GM12878 (cell line): ENCODE data around the gene COL25A1. TPM values are rescaled to one million over a fixed set of nuclear protein-coding genes. Genes with fewer than 3 reads are reported as not detected.

Source experiments
- ATAC-seq: fragments of 200-7000 bp; cut with Tn5 transposase; 3 replicates; pipeline ENCODE4 v1.9.1; 2020; ENCODE audit warnings: mild to moderate bottlenecking, moderate library complexity
- BruUV-seq: library from RNA; stranded (reverse); fragments of 400-500 nt; replicated peaks from 2 replicates; lab custom pipeline; 2021; lab: Mats Ljungman, UMichigan
- CTCF ChIA-PET: fragments of 300-600 bp; sonication (Branson Sonifier 250); formaldehyde crosslinking; extraction: SDS; loops from one replicate; lab custom pipeline; 2021; ENCODE audit warnings: inconsistent platforms; lab: Yijun Ruan, JAX
- POLR2A ChIA-PET: fragments of 350-600 bp; formaldehyde crosslinking; extraction: SDS; loops from one replicate; lab custom pipeline; 2021; ENCODE audit warnings: inconsistent platforms; lab: Charles Lee
- RAD21 ChIA-PET: fragments of 300-600 bp; sonication (Branson Sonifier 250); formaldehyde crosslinking; loops from one replicate; lab custom pipeline; 2023; ENCODE audit warnings: antibody characterized with exemption; ENCODE audit not compliant: unreplicated experiment; lab: Charles Lee
- SMC1A ChIA-PET: fragments of 300-600 bp; sonication (Branson Sonifier 250); formaldehyde crosslinking; loops from one replicate; lab custom pipeline; 2023; ENCODE audit not compliant: unreplicated experiment, uncharacterized antibody; lab: Charles Lee
- DNase-seq: peaks from one replicate; pipeline ENCODE4 v3.0.0-alpha.2; 2011; ENCODE audit warnings: low read depth, low spot score
- FAIRE-seq: peaks from 3 replicates; lab custom pipeline; 2011; peaks lifted over from hg19 to GRCh38; lab: Jason Lieb, UNC
- H2AFZ ChIP-seq: 2 replicates; pipeline ENCODE4 v1.6.0; 2011; ENCODE audit warnings: low read depth, low read length, control low read depth; ENCODE audit not compliant: control insufficient read depth
- H3K27ac ChIP-seq: 2 replicates; pipeline ENCODE4 v1.5.1; 2011; ENCODE audit warnings: control low read depth; ENCODE audit not compliant: control insufficient read depth, insufficient read depth
- H3K27me3 ChIP-seq, 2 experiments: replicated peaks in 1 of 2; 2 replicates each; pipeline versions ENCODE4 v1.6.0 to v1.6.1; 2011; ENCODE audit warnings: low read length in 1 of 2; ENCODE audit not compliant: control insufficient read depth in 2 of 2, insufficient read depth in 2 of 2
- H3K36me3 ChIP-seq, 2 experiments: 2 replicates each; pipeline ENCODE4 v1.5.1; 2011; ENCODE audit warnings: low read length in 1 of 2; ENCODE audit not compliant: control insufficient read depth in 2 of 2, insufficient read depth in 2 of 2
- H3K4me1 ChIP-seq: 2 replicates; pipeline ENCODE4 v1.6.1; 2011; ENCODE audit warnings: mild to moderate bottlenecking, low read length, moderate library complexity, mixed read lengths; ENCODE audit not compliant: control insufficient read depth, insufficient read depth
- H3K4me2 ChIP-seq: 2 replicates; pipeline ENCODE4 v1.6.0; 2011; ENCODE audit warnings: control low read depth; ENCODE audit not compliant: control insufficient read depth, insufficient read depth
- H3K4me3 ChIP-seq: fragments of 200-600 bp; sonication (generic); 2 replicates; pipeline ENCODE4 v1.5.1; 2016
- H3K79me2 ChIP-seq: 2 replicates; pipeline ENCODE4 v1.6.0; 2011; ENCODE audit warnings: low read length; ENCODE audit not compliant: control insufficient read depth, insufficient read depth
- H3K9ac ChIP-seq: 2 replicates; pipeline ENCODE4 v1.8.0; 2011; ENCODE audit warnings: low read length, control low read depth, mixed read lengths; ENCODE audit not compliant: control insufficient read depth, insufficient read depth
- H3K9me3 ChIP-seq: replicated peaks from 3 replicates; pipeline ENCODE4 v1.5.1; 2011; ENCODE audit warnings: mild to moderate bottlenecking, low read length; ENCODE audit not compliant: control insufficient read depth, insufficient read depth
- H4K20me1 ChIP-seq: 2 replicates; pipeline ENCODE4 v1.6.0; 2011; ENCODE audit not compliant: control insufficient read depth, insufficient read depth
- BACH1 ChIP-seq: fragments of 450-650 bp; IDR thresholded peaks from 2 replicates; pipeline ENCODE4 v1.6.1; 2017; ENCODE audit warnings: mild to moderate bottlenecking, borderline replicate concordance
- BCL11A ChIP-seq: IDR thresholded peaks from 2 replicates; pipeline ENCODE4 v1.6.1; 2011; ENCODE audit warnings: low read depth, low read length
- EED ChIP-seq: sonication (generic); IDR thresholded peaks from 2 replicates; pipeline ENCODE4 v1.6.1; 2016; ENCODE audit warnings: antibody characterized with exemption, low read depth
- FOXM1 ChIP-seq: IDR thresholded peaks from 2 replicates; pipeline ENCODE4 v1.6.1; 2012; ENCODE audit warnings: low read depth, mild to moderate bottlenecking, inconsistent platforms, low read length, moderate library complexity
- IKZF2 ChIP-seq, 2 experiments: fragments of 450-650 bp; IDR thresholded peaks; 2 replicates each; pipeline ENCODE4 v1.6.1; 2017; ENCODE audit warnings: mild to moderate bottlenecking in 2 of 2, moderate library complexity in 2 of 2
- IRF4 ChIP-seq: IDR thresholded peaks from 2 replicates; pipeline ENCODE4 v1.6.1; 2011; ENCODE audit warnings: low read depth, low read length
- POLR2A ChIP-seq: IDR thresholded peaks from 2 replicates; pipeline ENCODE4 v1.6.1; 2011; ENCODE audit warnings: low read depth, mild to moderate bottlenecking, low read length
- SIN3A ChIP-seq: IDR thresholded peaks from 2 replicates; pipeline ENCODE4 v1.6.1; 2012; ENCODE audit warnings: low read depth, low read length, improper control_type of control experiment
- TCF12 ChIP-seq: IDR thresholded peaks from 2 replicates; pipeline ENCODE4 v1.6.1; 2011; ENCODE audit warnings: low read depth, mild to moderate bottlenecking, low read length
- TCF3 ChIP-seq: IDR thresholded peaks from 2 replicates; pipeline ENCODE4 v1.6.1; 2012; ENCODE audit warnings: low read depth, mild to moderate bottlenecking, low read length, borderline replicate concordance; ENCODE audit not compliant: insufficient read depth
- USF1 ChIP-seq: IDR thresholded peaks from 2 replicates; pipeline ENCODE4 v1.6.1; 2011; ENCODE audit warnings: borderline replicate concordance, low read depth, mild to moderate bottlenecking, moderate library complexity, mixed read lengths, low read length; ENCODE audit not compliant: insufficient read depth; ENCODE audit errors: extremely low read length
- WGBS: methylation state at CpG from one replicate; pipeline ENCODE4 v1.1.6; 2016; ENCODE audit warnings: low lambda C conversion rate; ENCODE audit not compliant: insufficient replicate concordance, insufficient coverage; ENCODE audit errors: missing lambda C conversion rate; 5-methylcytosine and 5-hydroxymethylcytosine counted together
- in situ Hi-C: fragments of 300-500 bp; cut with MboI; formaldehyde crosslinking; loops from 9 replicates; pipeline ENCODE4 v1.14.3; 2018; ENCODE audit warnings: mixed read lengths
- intact Hi-C: fragments of 100-400 bp; cut with micrococcal nuclease; formaldehyde crosslinking; loops from one replicate; pipeline ENCODE4 v1.14.2; 2022; ENCODE audit not compliant: unreplicated experiment
- polyA plus RNA-seq, 11 experiments: library from polyadenylated mRNA; depleted of rRNA in 4 of 11; unstranded in 6 of 11; stranded (reverse) in 5 of 11; fragments of >200 nt; fragmentation: Nextera tagmentation in 4 of 11; fragmentation: Illumina TruSeq in 1 of 11; extraction: Ambion mirVana in 4 of 11; extraction: Trizol in 1 of 11; gene quantifications; 1 replicate in 1 of 11; 2 replicates in 10 of 11; pipeline versions ENCODE4 v1.2.1 to v1.2.3, GENCODE V29; 2011 to 2016; ENCODE audit warnings: inconsistent platforms in 2 of 11, missing spikeins in 2 of 11, low read depth in 1 of 11
- total RNA-seq, 4 experiments: library from RNA; depleted of rRNA in 3 of 4; stranded (reverse); fragments of >200 nt in 3 of 4; fragmentation: Illumina TruSeq in 1 of 4; extraction: Trizol in 1 of 4; gene quantifications; 2 replicates each; pipeline versions ENCODE4 v1.2.1 to v1.2.3, GENCODE V29; 2013 to 2021
- TF ChIP-seq, protein P1 (sequence below): IDR thresholded peaks from 2 replicates; pipeline ENCODE4 v1.6.1; 2012; ENCODE audit warnings: low read depth, low read length, improper control_type of control experiment
- TF ChIP-seq, protein P2 (sequence below): fragments of 450-650 bp; IDR thresholded peaks from 2 replicates; pipeline ENCODE4 v1.6.1; 2017; ENCODE audit warnings: mild to moderate bottlenecking, moderate library complexity

COL25A1 gene
- total and polyA plus RNA-seq, 10 of the 15 experiments (the other 5 are each of a cell fraction or from before 2014, with no cell fraction given): 0.01 to 0.26 (median 0.12) TPM; not detected in 6

- BruUV-seq: no TSS peak
- no peak for FAIRE-seq
These were observed 291.9 kb downstream of the COL25A1 start for GRCh38 chr4:109010521-109010920.

GRCh38 chr4:109009909-109010308, 292.5 kb downstream of the COL25A1 start:
- intact Hi-C loops: no loop called here
- Histone ChIP-seq H3K4me3 (no peak overlapping the region), H3K36me3 (no peaks in the 10 kb centered on the region), H3K27ac (no peak overlapping the region), H3K9me3 (no peaks in the 10 kb centered on the region; the same call in 2 of the 3 replicates), H3K9ac (no peak overlapping the region), H3K27me3 (no peaks in the 10 kb centered on the region), H4K20me1 (no peaks in the 10 kb centered on the region), H3K4me2 (no peak overlapping the region), H3K79me2 (no peaks in the 10 kb centered on the region), H2AFZ (no peak overlapping the region), H3K4me1 (no peaks in the 10 kb centered on the region)
- ATAC-seq (no peak), DNase-seq (no peak), FAIRE-seq (no peak)
- no TSS peak for BruUV-seq
- in situ Hi-C loops: no loop called here
- WGBS: 0% methylated on average over 1 of the region's 1 CpG
- ChIA-PET SMC1A (interaction anchor here (1.0 to 1.5 kb wide), 2 partner anchors 101 to 284 kb away, joined by 3 to 4 read pairs; no protein-coding TSS in a partner anchor), CTCF (no interaction called here), RAD21 (no interaction called here), POLR2A (no interaction called here)
- no peak for TF ChIP-seq TCF3
- no peak for TF ChIP-seq TCF12
- TF ChIP-seq FOXM1: no peak
- TF ChIP-seq SIN3A: no peak
- TF ChIP-seq, protein P1, sequence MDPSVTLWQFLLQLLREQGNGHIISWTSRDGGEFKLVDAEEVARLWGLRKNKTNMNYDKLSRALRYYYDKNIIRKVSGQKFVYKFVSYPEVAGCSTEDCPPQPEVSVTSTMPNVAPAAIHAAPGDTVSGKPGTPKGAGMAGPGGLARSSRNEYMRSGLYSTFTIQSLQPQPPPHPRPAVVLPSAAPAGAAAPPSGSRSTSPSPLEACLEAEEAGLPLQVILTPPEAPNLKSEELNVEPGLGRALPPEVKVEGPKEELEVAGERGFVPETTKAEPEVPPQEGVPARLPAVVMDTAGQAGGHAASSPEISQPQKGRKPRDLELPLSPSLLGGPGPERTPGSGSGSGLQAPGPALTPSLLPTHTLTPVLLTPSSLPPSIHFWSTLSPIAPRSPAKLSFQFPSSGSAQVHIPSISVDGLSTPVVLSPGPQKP: no peak
- TF ChIP-seq, protein P2, sequence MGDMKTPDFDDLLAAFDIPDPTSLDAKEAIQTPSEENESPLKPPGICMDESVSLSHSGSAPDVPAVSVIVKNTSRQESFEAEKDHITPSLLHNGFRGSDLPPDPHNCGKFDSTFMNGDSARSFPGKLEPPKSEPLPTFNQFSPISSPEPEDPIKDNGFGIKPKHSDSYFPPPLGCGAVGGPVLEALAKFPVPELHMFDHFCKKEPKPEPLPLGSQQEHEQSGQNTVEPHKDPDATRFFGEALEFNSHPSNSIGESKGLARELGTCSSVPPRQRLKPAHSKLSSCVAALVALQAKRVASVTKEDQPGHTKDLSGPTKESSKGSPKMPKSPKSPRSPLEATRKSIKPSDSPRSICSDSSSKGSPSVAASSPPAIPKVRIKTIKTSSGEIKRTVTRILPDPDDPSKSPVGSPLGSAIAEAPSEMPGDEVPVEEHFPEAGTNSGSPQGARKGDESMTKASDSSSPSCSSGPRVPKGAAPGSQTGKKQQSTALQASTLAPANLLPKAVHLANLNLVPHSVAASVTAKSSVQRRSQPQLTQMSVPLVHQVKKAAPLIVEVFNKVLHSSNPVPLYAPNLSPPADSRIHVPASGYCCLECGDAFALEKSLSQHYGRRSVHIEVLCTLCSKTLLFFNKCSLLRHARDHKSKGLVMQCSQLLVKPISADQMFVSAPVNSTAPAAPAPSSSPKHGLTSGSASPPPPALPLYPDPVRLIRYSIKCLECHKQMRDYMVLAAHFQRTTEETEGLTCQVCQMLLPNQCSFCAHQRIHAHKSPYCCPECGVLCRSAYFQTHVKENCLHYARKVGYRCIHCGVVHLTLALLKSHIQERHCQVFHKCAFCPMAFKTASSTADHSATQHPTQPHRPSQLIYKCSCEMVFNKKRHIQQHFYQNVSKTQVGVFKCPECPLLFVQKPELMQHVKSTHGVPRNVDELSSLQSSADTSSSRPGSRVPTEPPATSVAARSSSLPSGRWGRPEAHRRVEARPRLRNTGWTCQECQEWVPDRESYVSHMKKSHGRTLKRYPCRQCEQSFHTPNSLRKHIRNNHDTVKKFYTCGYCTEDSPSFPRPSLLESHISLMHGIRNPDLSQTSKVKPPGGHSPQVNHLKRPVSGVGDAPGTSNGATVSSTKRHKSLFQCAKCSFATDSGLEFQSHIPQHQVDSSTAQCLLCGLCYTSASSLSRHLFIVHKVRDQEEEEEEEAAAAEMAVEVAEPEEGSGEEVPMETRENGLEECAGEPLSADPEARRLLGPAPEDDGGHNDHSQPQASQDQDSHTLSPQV: no peak
- no peak for TF ChIP-seq IRF4
- TF ChIP-seq BCL11A: no peak
- no peak for TF ChIP-seq USF1
- TF ChIP-seq IKZF2 (IDR thresholded peaks at IDR 0.05): no peak
- TF ChIP-seq EED: no peak

More at GRCh38 chr4:109010521-109010920, 291.9 kb downstream of the COL25A1 start:
- intact Hi-C loops (no loop called here), in situ Hi-C loops (no loop called here)
- Histone ChIP-seq H3K79me2 (no peaks in the 10 kb centered on the region), H4K20me1 (no peaks in the 10 kb centered on the region), H3K36me3 (no peaks in the 10 kb centered on the region), H3K4me2 (no peak overlapping the region), H3K27ac (no peak overlapping the region), H3K9me3 (no peaks in the 10 kb centered on the region; the same call in 2 of the 3 replicates), H2AFZ (no peak overlapping the region), H3K4me3 (no peak overlapping the region), H3K27me3 (no peaks in the 10 kb centered on the region), H3K9ac (no peak overlapping the region), H3K4me1 (no peaks in the 10 kb centered on the region)
- RAD21 ChIA-PET: no interaction called here
- DNase-seq (no peak), ATAC-seq (no peak)
- SMC1A ChIA-PET: interaction anchor here (0.9 to 1.5 kb wide), 2 partner anchors 283 to 288 kb away, joined by 3 to 4 read pairs; no protein-coding TSS in a partner anchor
- POLR2A ChIA-PET: no interaction called here
- CTCF ChIA-PET: no interaction called here
- TF ChIP-seq IRF4 (no peak), POLR2A (no peak), BACH1 (no peak)
- 48% methylated on average over 2 of the region's 2 CpGs for WGBS
